ENCODE data around the gene CALHM3. TPM values are rescaled to one million over a fixed set of nuclear protein-coding genes. Genes with fewer than 3 reads are reported as not detected.
"Not testable (repeated sequence)": the region's sequence is repeated elsewhere in the genome, so short reads cannot be mapped to it uniquely, and the experiment has no call there.

The CALHM3 gene
- total and polyA plus RNA-seq, 2 of the 13 experiments (the other 11 are each of a cell fraction or from before 2014, with no cell fraction given) = not detected

DNA sequence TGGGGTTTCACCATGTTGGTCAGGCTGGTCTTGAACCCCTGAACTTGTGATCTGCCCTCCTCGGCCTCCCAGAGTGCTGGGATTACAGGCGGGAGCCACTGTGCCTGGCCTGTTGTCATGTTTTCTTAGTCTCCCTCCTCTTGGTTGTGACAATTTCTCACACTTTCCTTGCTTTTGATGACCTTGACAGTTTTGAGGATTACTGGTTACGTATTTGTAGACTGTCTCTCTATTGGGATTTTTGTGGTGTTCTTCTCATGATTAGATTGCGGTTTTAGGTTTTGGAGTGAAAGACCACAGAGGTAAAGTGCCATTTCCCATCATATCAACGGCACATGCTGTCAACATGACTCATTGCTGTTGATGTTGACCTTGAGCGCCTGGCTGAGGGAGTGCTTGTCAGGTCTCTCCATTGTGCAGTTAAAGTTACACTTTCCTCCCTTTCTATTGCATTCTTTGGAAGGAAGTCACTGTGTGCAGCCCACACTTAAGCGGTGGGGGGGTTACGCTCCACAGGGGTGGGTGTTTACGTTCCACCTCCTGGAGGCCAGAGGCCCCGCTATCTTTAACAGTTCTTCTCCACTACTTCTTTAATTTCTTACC, 25.2 kb upstream of the CALHM3 start (continued):
- TF ChIP-seq, protein P1, sequence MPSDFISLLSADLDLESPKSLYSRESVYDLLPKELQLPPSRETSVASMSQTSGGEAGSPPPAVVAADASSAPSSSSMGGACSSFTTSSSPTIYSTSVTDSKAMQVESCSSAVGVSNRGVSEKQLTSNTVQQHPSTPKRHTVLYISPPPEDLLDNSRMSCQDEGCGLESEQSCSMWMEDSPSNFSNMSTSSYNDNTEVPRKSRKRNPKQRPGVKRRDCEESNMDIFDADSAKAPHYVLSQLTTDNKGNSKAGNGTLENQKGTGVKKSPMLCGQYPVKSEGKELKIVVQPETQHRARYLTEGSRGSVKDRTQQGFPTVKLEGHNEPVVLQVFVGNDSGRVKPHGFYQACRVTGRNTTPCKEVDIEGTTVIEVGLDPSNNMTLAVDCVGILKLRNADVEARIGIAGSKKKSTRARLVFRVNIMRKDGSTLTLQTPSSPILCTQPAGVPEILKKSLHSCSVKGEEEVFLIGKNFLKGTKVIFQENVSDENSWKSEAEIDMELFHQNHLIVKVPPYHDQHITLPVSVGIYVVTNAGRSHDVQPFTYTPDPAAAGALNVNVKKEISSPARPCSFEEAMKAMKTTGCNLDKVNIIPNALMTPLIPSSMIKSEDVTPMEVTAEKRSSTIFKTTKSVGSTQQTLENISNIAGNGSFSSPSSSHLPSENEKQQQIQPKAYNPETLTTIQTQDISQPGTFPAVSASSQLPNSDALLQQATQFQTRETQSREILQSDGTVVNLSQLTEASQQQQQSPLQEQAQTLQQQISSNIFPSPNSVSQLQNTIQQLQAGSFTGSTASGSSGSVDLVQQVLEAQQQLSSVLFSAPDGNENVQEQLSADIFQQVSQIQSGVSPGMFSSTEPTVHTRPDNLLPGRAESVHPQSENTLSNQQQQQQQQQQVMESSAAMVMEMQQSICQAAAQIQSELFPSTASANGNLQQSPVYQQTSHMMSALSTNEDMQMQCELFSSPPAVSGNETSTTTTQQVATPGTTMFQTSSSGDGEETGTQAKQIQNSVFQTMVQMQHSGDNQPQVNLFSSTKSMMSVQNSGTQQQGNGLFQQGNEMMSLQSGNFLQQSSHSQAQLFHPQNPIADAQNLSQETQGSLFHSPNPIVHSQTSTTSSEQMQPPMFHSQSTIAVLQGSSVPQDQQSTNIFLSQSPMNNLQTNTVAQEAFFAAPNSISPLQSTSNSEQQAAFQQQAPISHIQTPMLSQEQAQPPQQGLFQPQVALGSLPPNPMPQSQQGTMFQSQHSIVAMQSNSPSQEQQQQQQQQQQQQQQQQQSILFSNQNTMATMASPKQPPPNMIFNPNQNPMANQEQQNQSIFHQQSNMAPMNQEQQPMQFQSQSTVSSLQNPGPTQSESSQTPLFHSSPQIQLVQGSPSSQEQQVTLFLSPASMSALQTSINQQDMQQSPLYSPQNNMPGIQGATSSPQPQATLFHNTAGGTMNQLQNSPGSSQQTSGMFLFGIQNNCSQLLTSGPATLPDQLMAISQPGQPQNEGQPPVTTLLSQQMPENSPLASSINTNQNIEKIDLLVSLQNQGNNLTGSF (CRISPR knock-in tag; IDR thresholded peaks at IDR 0.05) = no peak
- TF ChIP-seq JUNB (CRISPR knock-in tag; IDR thresholded peaks at IDR 0.05; ENCODE audit: borderline replicate concordance) (peak; percentile 94), RBAK (CRISPR knock-in tag; IDR thresholded peaks at IDR 0.05) (peak; percentile 97), KLF16 (CRISPR knock-in tag; IDR thresholded peaks at IDR 0.05) (peak in 1 of 2 experiments; percentile 64; a peak in 2 of 4 replicates), ZNF816 (CRISPR knock-in tag; IDR thresholded peaks at IDR 0.05; ENCODE audit: borderline replicate concordance) (0 out of 2 replicates have a peak, but pooled peaks have one; percentile 36)
- TF ChIP-seq, protein P2, sequence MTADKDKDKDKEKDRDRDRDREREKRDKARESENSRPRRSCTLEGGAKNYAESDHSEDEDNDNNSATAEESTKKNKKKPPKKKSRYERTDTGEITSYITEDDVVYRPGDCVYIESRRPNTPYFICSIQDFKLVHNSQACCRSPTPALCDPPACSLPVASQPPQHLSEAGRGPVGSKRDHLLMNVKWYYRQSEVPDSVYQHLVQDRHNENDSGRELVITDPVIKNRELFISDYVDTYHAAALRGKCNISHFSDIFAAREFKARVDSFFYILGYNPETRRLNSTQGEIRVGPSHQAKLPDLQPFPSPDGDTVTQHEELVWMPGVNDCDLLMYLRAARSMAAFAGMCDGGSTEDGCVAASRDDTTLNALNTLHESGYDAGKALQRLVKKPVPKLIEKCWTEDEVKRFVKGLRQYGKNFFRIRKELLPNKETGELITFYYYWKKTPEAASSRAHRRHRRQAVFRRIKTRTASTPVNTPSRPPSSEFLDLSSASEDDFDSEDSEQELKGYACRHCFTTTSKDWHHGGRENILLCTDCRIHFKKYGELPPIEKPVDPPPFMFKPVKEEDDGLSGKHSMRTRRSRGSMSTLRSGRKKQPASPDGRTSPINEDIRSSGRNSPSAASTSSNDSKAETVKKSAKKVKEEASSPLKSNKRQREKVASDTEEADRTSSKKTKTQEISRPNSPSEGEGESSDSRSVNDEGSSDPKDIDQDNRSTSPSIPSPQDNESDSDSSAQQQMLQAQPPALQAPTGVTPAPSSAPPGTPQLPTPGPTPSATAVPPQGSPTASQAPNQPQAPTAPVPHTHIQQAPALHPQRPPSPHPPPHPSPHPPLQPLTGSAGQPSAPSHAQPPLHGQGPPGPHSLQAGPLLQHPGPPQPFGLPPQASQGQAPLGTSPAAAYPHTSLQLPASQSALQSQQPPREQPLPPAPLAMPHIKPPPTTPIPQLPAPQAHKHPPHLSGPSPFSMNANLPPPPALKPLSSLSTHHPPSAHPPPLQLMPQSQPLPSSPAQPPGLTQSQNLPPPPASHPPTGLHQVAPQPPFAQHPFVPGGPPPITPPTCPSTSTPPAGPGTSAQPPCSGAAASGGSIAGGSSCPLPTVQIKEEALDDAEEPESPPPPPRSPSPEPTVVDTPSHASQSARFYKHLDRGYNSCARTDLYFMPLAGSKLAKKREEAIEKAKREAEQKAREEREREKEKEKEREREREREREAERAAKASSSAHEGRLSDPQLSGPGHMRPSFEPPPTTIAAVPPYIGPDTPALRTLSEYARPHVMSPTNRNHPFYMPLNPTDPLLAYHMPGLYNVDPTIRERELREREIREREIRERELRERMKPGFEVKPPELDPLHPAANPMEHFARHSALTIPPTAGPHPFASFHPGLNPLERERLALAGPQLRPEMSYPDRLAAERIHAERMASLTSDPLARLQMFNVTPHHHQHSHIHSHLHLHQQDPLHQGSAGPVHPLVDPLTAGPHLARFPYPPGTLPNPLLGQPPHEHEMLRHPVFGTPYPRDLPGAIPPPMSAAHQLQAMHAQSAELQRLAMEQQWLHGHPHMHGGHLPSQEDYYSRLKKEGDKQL (CRISPR knock-in tag; IDR thresholded peaks at IDR 0.05; ENCODE audit: low read depth) = peak; percentile 55; the same call in 1 of the 2 replicates
- TF ChIP-seq, protein P3, sequence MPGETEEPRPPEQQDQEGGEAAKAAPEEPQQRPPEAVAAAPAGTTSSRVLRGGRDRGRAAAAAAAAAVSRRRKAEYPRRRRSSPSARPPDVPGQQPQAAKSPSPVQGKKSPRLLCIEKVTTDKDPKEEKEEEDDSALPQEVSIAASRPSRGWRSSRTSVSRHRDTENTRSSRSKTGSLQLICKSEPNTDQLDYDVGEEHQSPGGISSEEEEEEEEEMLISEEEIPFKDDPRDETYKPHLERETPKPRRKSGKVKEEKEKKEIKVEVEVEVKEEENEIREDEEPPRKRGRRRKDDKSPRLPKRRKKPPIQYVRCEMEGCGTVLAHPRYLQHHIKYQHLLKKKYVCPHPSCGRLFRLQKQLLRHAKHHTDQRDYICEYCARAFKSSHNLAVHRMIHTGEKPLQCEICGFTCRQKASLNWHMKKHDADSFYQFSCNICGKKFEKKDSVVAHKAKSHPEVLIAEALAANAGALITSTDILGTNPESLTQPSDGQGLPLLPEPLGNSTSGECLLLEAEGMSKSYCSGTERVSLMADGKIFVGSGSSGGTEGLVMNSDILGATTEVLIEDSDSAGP (CRISPR knock-in tag; IDR thresholded peaks at IDR 0.05; ENCODE audit: borderline replicate concordance) = no peak
- TF ChIP-seq, protein P4, sequence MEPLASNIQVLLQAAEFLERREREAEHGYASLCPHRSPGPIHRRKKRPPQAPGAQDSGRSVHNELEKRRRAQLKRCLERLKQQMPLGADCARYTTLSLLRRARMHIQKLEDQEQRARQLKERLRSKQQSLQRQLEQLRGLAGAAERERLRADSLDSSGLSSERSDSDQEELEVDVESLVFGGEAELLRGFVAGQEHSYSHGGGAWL (CRISPR knock-in tag; IDR thresholded peaks at IDR 0.05) = no peak

DNA sequence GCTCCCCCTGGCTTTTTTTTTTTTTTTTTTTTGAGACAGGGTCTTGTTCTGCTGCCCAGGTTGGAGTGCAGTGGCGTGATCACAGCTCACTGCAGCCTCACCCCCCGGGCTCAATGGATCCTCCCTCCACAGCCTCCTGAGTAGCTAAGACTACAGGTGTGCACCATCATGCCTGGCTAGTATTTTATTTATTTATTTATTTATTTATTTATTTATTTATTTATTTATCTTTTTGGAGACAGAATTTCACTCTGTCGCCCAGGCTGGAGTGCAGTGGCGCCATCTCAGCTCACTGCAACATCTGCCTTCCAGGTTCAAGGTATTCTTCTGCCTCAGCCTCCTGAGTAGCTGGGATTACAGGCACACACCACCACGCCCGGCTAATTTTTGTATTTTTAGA, 24.7 kb upstream of the CALHM3 start:
- H3K4me1 ChIP-seq (ENCODE audit: insufficient read depth, low read length) = peaks cover 12% of the 10 kb centered on the region
- CTCF ChIA-PET (ENCODE audit: low intra/inter-chr PET ratio, low total read pairs); POLR2A ChIA-PET; H3K4me2 ChIP-seq (ENCODE audit: low read depth, low read length); FAIRE-seq; H3K79me2 ChIP-seq (ENCODE audit: insufficient read depth, low read length); H3K9me3 ChIP-seq (ENCODE audit: low read length); ATAC-seq; H3K36me3 ChIP-seq (replicated peaks in 1 of 2; ENCODE audit: control insufficient read depth in 1 of 2, insufficient read depth in 2 of 2, low read length in 2 of 2); in situ Hi-C loops (cut with HindIII; ENCODE audit: extremely low pct_ligation_motif_present, low pct_unique_long_range_greater_than_20kb); BruUV-seq (replicated peaks); H3K4me3 ChIP-seq (replicated peaks in 1 of 3; ENCODE audit: insufficient read depth in 1 of 3, low read depth in 2 of 3, low read length in 3 of 3); H3K9ac ChIP-seq (ENCODE audit: insufficient read depth, low read depth, low read length); DNase-seq (ENCODE audit: low spot score); H2AFZ ChIP-seq (ENCODE audit: low read length); H3K27ac ChIP-seq (ENCODE audit: extremely low read length, insufficient read depth, low read length); H4K20me1 ChIP-seq (ENCODE audit: insufficient read depth, low read length); intact Hi-C loops (cut with micrococcal nuclease; ENCODE audit: unreplicated experiment): not testable (repeated sequence)
- WGBS (ENCODE audit: low lambda C conversion rate) = 54% methylated on average over 6 of the region's 6 CpGs
- H3K27me3 ChIP-seq (ENCODE audit: control insufficient read depth in 1 of 2, insufficient read depth in 2 of 2, low read length in 2 of 2) = peaks cover 4 to 66% of the 10 kb centered on the region in 2 experiments; a peak in 3 of 5 replicates
